Smooth muscle cell of bladder (primary cell): Measurements from ENCODE around the gene HIBCH. TPM values are rescaled to one million over a fixed set of nuclear protein-coding genes. Genes with fewer than 3 reads are reported as not detected.

Source experiments
- total RNA-seq: library from RNA; depleted of rRNA; stranded (reverse); fragments of >200 nt; gene quantifications from 2 replicates; pipeline ENCODE4 v1.2.3, GENCODE V29; 2014

The HIBCH gene
- 13.5 and 19.9 TPM in 2 replicates for total RNA-seq

GRCh38 chr2:190319555-190320498, at the start of gene HIBCH:
Gene HIBCH (minus strand): TSS chr2:190319826. CDS start chr2:190319750, 76 bp downstream.

GRCh38 chr2:190343536-190344275, 24.1 kb upstream of the HIBCH start, which contains the start of gene INPP1:
Gene INPP1 (plus strand): TSS chr2:190343589. CDS start chr2:190360103, 16,514 bp downstream.

Other genes starting within 250 kb of the HIBCH start
- gene INPP1, start 23.8 kb upstream of the HIBCH start, total RNA-seq, result 6.8 and 8.1 TPM in 2 replicates
- gene MFSD6, start 88.5 kb upstream of the HIBCH start, total RNA-seq, result 13.2 and 15.1 TPM in 2 replicates
- gene NEMP2, start 214.9 kb upstream of the HIBCH start, total RNA-seq, result 3.3 and 6.0 TPM in 2 replicates